GM12872 (cell line): ENCODE data around the gene GFPT1.

Source experiments
- CTCF ChIP-seq: IDR thresholded peaks from 3 replicates; pipeline ENCODE4 v1.5.1; 2011; ENCODE audit warnings: low read depth, mild to moderate bottlenecking, low read length, moderate library complexity; ENCODE audit not compliant: insufficient read depth

GFPT1 gene

GRCh38 chr2:69386789-69387734, at the start of gene GFPT1:
TSS of gene GFPT1 (minus strand) at chr2:69387227. CDS start at chr2:69387071, 156 bp downstream.
- TF ChIP-seq CTCF = no peak

- TF ChIP-seq CTCF = no peak
These were observed 49.5 kb upstream of the GFPT1 start for GRCh38 chr2:69436596-69436937.

- no peak for TF ChIP-seq CTCF
These were observed 47.7 kb upstream of the GFPT1 start for GRCh38 chr2:69434753-69435152.

- no peak for TF ChIP-seq CTCF
These were observed 42.6 kb upstream of the GFPT1 start for GRCh38 chr2:69429491-69430183.

- TF ChIP-seq CTCF = no peak
These were observed 42.0 kb upstream of the GFPT1 start for GRCh38 chr2:69428981-69429380.

- no peak for TF ChIP-seq CTCF
These were observed 37.4 kb upstream of the GFPT1 start for GRCh38 chr2:69424419-69424818.

- no peak for TF ChIP-seq CTCF
These were observed 35.2 kb upstream of the GFPT1 start for GRCh38 chr2:69422198-69422597.
